ENCODE measurements around the gene ITGA2. TPM values are rescaled to one million over a fixed set of nuclear protein-coding genes. Genes with fewer than 3 reads are reported as not detected.

Gene ITGA2
- total and polyA plus RNA-seq, 9 of the 15 experiments (the other 6 are each of a cell fraction or from before 2014, with no cell fraction given): 0.01 to 0.09 (median 0.03) TPM; not detected in 5

DNA sequence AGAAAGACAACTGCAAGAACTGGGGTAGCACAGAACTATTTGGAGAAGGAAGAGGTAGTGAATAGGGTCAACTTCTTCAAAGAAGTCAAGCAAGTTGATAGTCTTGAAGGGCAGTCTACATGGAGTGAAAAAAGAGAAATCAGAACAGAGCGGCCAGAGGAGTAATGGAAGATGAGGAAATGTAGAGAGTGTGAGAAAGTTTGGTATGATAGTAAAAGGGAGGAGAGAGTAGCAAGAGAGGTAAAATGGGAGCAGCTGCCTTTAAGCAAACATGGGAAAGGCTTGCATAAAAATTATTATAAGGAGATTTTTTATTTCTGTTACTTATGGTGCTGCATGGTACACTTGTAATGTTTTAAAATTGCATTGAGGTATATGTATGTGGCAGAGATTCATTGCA, 6.8 kb downstream of the ITGA2 start (continued):
- TF ChIP-seq ZNF584 (CRISPR knock-in tag; IDR thresholded peaks at IDR 0.05; ENCODE audit: low read depth): no peak
- TF ChIP-seq MEF2D (tag; conservative IDR thresholded peaks at IDR 0.05; ENCODE audit: low read depth): no peak
- TF ChIP-seq CREM (IDR thresholded peaks at IDR 0.05; ENCODE audit: low read depth): no peak

DNA sequence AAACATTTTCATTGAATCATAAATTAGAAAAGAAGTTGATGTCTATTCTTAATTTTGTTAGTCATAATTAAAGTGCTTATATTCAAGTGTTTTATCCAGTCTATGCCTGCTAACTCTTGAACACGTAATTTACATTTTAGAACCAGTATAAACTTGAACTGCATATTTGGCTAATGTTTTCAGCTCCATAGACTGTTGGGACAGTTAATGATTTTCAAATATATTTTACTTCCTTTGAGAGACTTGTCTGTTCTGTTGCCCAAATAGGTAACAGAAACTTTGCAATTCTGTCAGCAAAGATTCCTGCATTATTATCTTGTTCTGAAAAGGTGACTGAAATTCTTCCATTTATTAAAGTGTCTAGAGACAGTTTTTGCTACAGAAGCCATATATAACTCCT, 7.8 kb downstream of the ITGA2 start:
- intact Hi-C loops (cut with micrococcal nuclease) (no loop called here), in situ Hi-C loops (cut with MboI) (no loop called here)
- no peaks in the 10 kb centered on the region for H3K79me2 ChIP-seq (ENCODE audit: control insufficient read depth, insufficient read depth, low read length)
- no peaks in the 10 kb centered on the region for H3K27me3 ChIP-seq (ENCODE audit: control insufficient read depth in 2 of 2, insufficient read depth in 2 of 2, low read length in 2 of 2)
- no peaks in the 10 kb centered on the region for H4K20me1 ChIP-seq (replicated peaks; ENCODE audit: control insufficient read depth, insufficient read depth, low read length)
- no peak overlapping the region for H3K4me3 ChIP-seq
- no peaks in the 10 kb centered on the region for H3K36me3 ChIP-seq (ENCODE audit: control insufficient read depth, insufficient read depth, low read length)
- H3K27ac ChIP-seq (ENCODE audit: extremely low read depth, low read depth, low read length): no peak overlapping the region
- no peaks in the 10 kb centered on the region for H3K9me3 ChIP-seq (replicated peaks; ENCODE audit: control insufficient read depth, insufficient read depth, low read depth, low read length)
- H3K4me1 ChIP-seq (replicated peaks in 1 of 2; ENCODE audit: control insufficient read depth in 2 of 2, insufficient read depth in 2 of 2, low read length in 2 of 2): no peaks in the 10 kb centered on the region
- no TSS peak for BruUV-seq (replicated peaks)
- ChIA-PET POLR2A (interaction anchor here (1.4 kb wide), 1 partner anchor 9 kb away, joined by 4 read pairs; no protein-coding TSS in a partner anchor), CTCF (ENCODE audit: low intra/inter-chr PET ratio) (no interaction called here)
- WGBS (ENCODE audit: insufficient coverage, low coverage, missing lambda C conversion rate): 0% methylated on average over 1 of the region's 1 CpG
- no peak for ATAC-seq
- no peak for DNase-seq (ENCODE audit: extremely low read depth in 1 of 4, low spot score in 3 of 4)
- TF ChIP-seq ZC3H8 (IDR thresholded peaks at IDR 0.05) (no peak), SP2 (IDR thresholded peaks at IDR 0.05; ENCODE audit: extremely low read depth, low read depth, low read length, poor library complexity, severe bottlenecking) (no peak), FOXM1 (IDR thresholded peaks at IDR 0.05; ENCODE audit: low read depth) (no peak), FOXM1 (CRISPR knock-in tag; IDR thresholded peaks at IDR 0.05; ENCODE audit: low read depth) (no peak), COPS2 (conservative IDR thresholded peaks at IDR 0.05) (no peak)
- H3K9ac ChIP-seq (ENCODE audit: insufficient read depth in 1 of 2, low read depth in 2 of 2, low read length in 2 of 2): no peak overlapping the region
- no peak overlapping the region for H2AFZ ChIP-seq (ENCODE audit: low read depth, low read length)
- FAIRE-seq: no peak
- no peaks in the 10 kb centered on the region for H3K9me1 ChIP-seq (ENCODE audit: control insufficient read depth, insufficient read depth, low read length)
- H3K4me2 ChIP-seq (ENCODE audit: insufficient read depth, low read length): no peak overlapping the region

Measured in K562 (cell line).